Neuronal stem cell (in vitro differentiated cells): Measurements from ENCODE around the gene PLGLB1.
"Not testable (repeated sequence)": the region's sequence is repeated elsewhere in the genome, so short reads cannot be mapped to it uniquely, and the experiment has no call there.

Source experiments
- DNase-seq: peaks from one replicate; pipeline ENCODE4 v3.0.0-alpha.2; 2013; ENCODE audit warnings: low spot score
- H2AFZ ChIP-seq: one replicate; pipeline ENCODE4 v1.6.1; 2013; ENCODE audit warnings: mild to moderate bottlenecking, low read length, inconsistent platforms
- H2AK5ac ChIP-seq: 2 replicates; pipeline ENCODE4 v1.6.1; 2013; ENCODE audit warnings: low read depth, mild to moderate bottlenecking, inconsistent platforms, low read length, moderate library complexity, mixed read lengths
- H2BK120ac ChIP-seq: 2 replicates; pipeline ENCODE4 v1.6.1; 2013; ENCODE audit warnings: low read depth, mild to moderate bottlenecking, inconsistent platforms, low read length, moderate library complexity, mixed read lengths
- H2BK12ac ChIP-seq: one replicate; pipeline ENCODE4 v1.6.1; 2013; ENCODE audit warnings: low read length, inconsistent platforms
- H2BK15ac ChIP-seq: 2 replicates; pipeline ENCODE4 v1.6.1; 2013; ENCODE audit warnings: mild to moderate bottlenecking, low read length, inconsistent platforms, mixed read lengths
- H2BK5ac ChIP-seq: one replicate; pipeline ENCODE4 v1.6.1; 2013; ENCODE audit warnings: inconsistent platforms, mild to moderate bottlenecking, low read length, moderate library complexity
- H3K14ac ChIP-seq: one replicate; pipeline ENCODE4 v1.6.1; 2013; ENCODE audit warnings: low read length, inconsistent platforms
- H3K18ac ChIP-seq: 2 replicates; pipeline ENCODE4 v1.6.1; 2013; ENCODE audit warnings: low read length, inconsistent platforms
- H3K23ac ChIP-seq: 2 replicates; pipeline ENCODE4 v1.6.1; 2013; ENCODE audit warnings: low read depth, mild to moderate bottlenecking, mixed read lengths, low read length, inconsistent platforms; ENCODE audit not compliant: poor library complexity
- H3K27ac ChIP-seq: replicated peaks from 3 replicates; pipeline ENCODE4 v1.5.1; 2013; ENCODE audit warnings: low read length, inconsistent platforms
- H3K27me3 ChIP-seq, 3 experiments: 2 replicates each; pipeline ENCODE4 v1.6.1; 2013; ENCODE audit warnings: low read length in 3 of 3, mild to moderate bottlenecking in 2 of 3, inconsistent platforms in 1 of 3, low read depth in 1 of 3, mixed read lengths in 1 of 3, moderate library complexity in 1 of 3; ENCODE audit not compliant: control insufficient read depth in 3 of 3, insufficient read depth in 3 of 3
- H3K36me3 ChIP-seq, 2 donors: replicated peaks in 1 of 2; 2 replicates each; pipeline ENCODE4 v1.6.1; 2013; ENCODE audit warnings: low read length in 2 of 2; ENCODE audit not compliant: control insufficient read depth in 2 of 2, insufficient read depth in 2 of 2
- H3K4ac ChIP-seq: 2 replicates; pipeline ENCODE4 v1.6.1; 2013; ENCODE audit warnings: inconsistent platforms, mild to moderate bottlenecking, low read length, moderate library complexity
- H3K4me1 ChIP-seq, 2 donors: 1 replicate in 1 of 2; 2 replicates in 1 of 2; pipeline ENCODE4 v1.6.1; 2013; ENCODE audit warnings: low read length in 2 of 2, low read depth in 1 of 2; ENCODE audit not compliant: control insufficient read depth in 2 of 2, insufficient read depth in 1 of 2
- H3K4me2 ChIP-seq: one replicate; pipeline ENCODE4 v1.6.1; 2013; ENCODE audit warnings: mild to moderate bottlenecking, low read length, inconsistent platforms; ENCODE audit not compliant: insufficient read depth, poor library complexity, severe bottlenecking
- H3K4me3 ChIP-seq, 2 donors: 2 replicates each; pipeline ENCODE4 v1.5.1; 2013; ENCODE audit warnings: low read length in 2 of 2, mild to moderate bottlenecking in 2 of 2, inconsistent platforms in 1 of 2, moderate library complexity in 1 of 2
- H3K79me1 ChIP-seq: one replicate; pipeline ENCODE4 v1.6.1; 2013; ENCODE audit warnings: low read depth, mild to moderate bottlenecking, inconsistent platforms, low read length, moderate library complexity
- H3K9ac ChIP-seq: one replicate; pipeline ENCODE4 v1.6.1; 2013; ENCODE audit warnings: mild to moderate bottlenecking, low read depth, low read length, inconsistent platforms; ENCODE audit not compliant: poor library complexity
- H3K9me3 ChIP-seq, 2 donors: replicated peaks in 1 of 2; 2 replicates each; pipeline versions ENCODE3 to v1.6.1; 2013; ENCODE audit warnings: low read length in 2 of 2, mild to moderate bottlenecking in 2 of 2, inconsistent platforms in 1 of 2, low read depth in 1 of 2, mixed read lengths in 1 of 2, moderate library complexity in 1 of 2; ENCODE audit not compliant: control insufficient read depth in 2 of 2, insufficient read depth in 1 of 2
- H4K8ac ChIP-seq: one replicate; pipeline ENCODE4 v1.6.1; 2013; ENCODE audit warnings: low read depth, mild to moderate bottlenecking, inconsistent platforms, low read length, moderate library complexity
- H4K91ac ChIP-seq: one replicate; pipeline ENCODE4 v1.6.1; 2013; ENCODE audit warnings: low read length, low read depth, mild to moderate bottlenecking, inconsistent platforms; ENCODE audit not compliant: poor library complexity
- WGBS, 2 donors: extraction: QIAGEN DNeasy Blood & Tissue Kit; methylation state at CpG; one replicate each; pipeline ENCODE4 v1.1.7; 2013; ENCODE audit warnings: missing lambda C conversion rate in 2 of 2, mixed read lengths in 1 of 2; ENCODE audit not compliant: insufficient read length in 2 of 2, insufficient replicate concordance in 1 of 2; ENCODE audit errors: extremely low coverage in 2 of 2; 5-methylcytosine and 5-hydroxymethylcytosine counted together

The PLGLB1 gene

DNA sequence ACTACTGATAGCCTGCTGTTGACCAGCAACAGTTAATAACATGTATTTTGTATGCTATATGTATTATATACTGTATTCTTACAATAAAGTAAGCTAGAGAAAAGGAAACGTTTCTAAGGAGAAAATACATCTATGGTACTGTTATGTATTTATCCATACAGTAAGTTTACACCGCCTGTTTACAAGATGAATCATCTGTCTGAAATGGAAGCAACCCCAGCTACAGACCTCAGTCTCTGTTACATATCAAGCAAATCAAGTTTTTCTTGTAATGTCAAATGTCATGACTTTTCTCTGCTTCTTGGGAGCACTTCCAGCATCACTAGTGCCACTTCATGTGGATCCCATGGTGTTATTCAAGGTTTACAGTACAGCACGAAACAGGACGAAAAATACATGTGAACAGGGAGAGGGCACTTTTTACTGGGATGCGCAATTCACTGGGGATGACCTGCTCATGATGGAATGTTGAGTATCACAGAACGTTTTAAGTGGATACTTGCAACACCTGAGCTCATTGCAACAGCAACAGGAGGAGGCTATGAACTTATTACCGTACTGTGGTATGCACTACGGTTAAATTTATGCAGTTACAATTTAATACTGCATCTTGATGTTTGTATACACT lies 2.5 kb upstream of the PLGLB1 start:
- not testable (repeated sequence) for H3K9ac ChIP-seq, H2BK5ac ChIP-seq, H3K27ac ChIP-seq, H3K9me3 ChIP-seq, H3K14ac ChIP-seq, H4K91ac ChIP-seq, H3K4me2 ChIP-seq, H2AFZ ChIP-seq, H3K27me3 ChIP-seq, H3K18ac ChIP-seq, H2AK5ac ChIP-seq, H2BK15ac ChIP-seq, H4K8ac ChIP-seq, DNase-seq, H2BK12ac ChIP-seq, H3K4me1 ChIP-seq, H3K4me3 ChIP-seq, H2BK120ac ChIP-seq, H3K23ac ChIP-seq, H3K36me3 ChIP-seq, H3K79me1 ChIP-seq, H3K4ac ChIP-seq
- no CpG with 5 or more reads among the region's 8 CpGs for WGBS, 2 donors

DNA sequence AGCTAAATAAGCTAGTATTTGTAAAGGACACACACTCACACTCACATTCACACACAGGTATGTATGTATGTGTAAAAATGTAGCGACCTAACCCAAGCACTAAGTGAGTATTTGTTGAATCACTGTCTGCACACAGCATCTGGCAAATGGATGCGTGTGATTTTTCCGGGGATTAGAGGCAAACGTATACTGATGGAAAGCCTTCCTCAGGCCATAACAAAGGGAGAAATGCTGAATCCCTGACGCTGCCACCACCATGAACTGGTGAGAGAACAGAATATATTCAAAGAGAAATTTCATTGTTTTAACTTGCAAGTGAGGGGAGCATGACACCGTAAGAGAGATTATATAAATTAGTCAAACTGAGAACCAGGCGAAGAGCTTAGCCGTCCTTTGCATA lies 601 bp downstream of the PLGLB1 start:
- H2BK5ac ChIP-seq, DNase-seq, H3K23ac ChIP-seq, H2BK120ac ChIP-seq, H3K4me2 ChIP-seq, H2AK5ac ChIP-seq, H2AFZ ChIP-seq, H3K4me3 ChIP-seq, H3K9ac ChIP-seq, H3K4me1 ChIP-seq, H3K27ac ChIP-seq, H3K18ac ChIP-seq, H3K36me3 ChIP-seq, H3K9me3 ChIP-seq, H4K91ac ChIP-seq, H2BK15ac ChIP-seq, H3K14ac ChIP-seq, H2BK12ac ChIP-seq, H4K8ac ChIP-seq, H3K79me1 ChIP-seq, H3K27me3 ChIP-seq, H3K4ac ChIP-seq: not testable (repeated sequence)
- WGBS, 2 donors = no CpG with 5 or more reads among the region's 8 CpGs

DNA sequence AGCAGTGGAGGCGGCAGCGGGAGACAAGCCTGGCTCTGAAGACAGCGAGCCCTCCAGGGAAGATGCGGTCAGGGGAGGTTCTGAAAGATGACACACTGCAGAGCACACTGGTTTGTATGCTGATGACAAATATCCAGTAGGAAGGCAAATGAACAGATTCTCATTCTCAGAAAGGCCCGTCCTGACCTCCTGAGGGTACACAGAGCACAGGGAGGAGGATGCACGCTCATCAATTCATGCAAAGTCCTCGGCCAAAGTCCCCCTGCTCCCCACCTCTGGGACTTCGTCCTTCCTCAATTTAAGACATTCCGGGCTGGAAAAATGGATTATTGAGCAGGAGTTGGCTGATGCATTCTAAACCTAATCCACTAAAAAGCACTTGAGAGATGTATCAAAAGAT lies 2.6 kb downstream of the PLGLB1 start:
- H3K14ac ChIP-seq, H3K9me3 ChIP-seq, H3K4ac ChIP-seq, H3K27me3 ChIP-seq, H2BK15ac ChIP-seq, H2AK5ac ChIP-seq, H3K27ac ChIP-seq, H2BK120ac ChIP-seq, H2BK5ac ChIP-seq, H4K91ac ChIP-seq, H4K8ac ChIP-seq, H2BK12ac ChIP-seq, H2AFZ ChIP-seq, H3K4me1 ChIP-seq, H3K9ac ChIP-seq, DNase-seq, H3K18ac ChIP-seq, H3K23ac ChIP-seq, H3K4me3 ChIP-seq, H3K79me1 ChIP-seq, H3K36me3 ChIP-seq, H3K4me2 ChIP-seq: not testable (repeated sequence)
- no CpG with 5 or more reads among the region's 9 CpGs for WGBS, 2 donors

DNA sequence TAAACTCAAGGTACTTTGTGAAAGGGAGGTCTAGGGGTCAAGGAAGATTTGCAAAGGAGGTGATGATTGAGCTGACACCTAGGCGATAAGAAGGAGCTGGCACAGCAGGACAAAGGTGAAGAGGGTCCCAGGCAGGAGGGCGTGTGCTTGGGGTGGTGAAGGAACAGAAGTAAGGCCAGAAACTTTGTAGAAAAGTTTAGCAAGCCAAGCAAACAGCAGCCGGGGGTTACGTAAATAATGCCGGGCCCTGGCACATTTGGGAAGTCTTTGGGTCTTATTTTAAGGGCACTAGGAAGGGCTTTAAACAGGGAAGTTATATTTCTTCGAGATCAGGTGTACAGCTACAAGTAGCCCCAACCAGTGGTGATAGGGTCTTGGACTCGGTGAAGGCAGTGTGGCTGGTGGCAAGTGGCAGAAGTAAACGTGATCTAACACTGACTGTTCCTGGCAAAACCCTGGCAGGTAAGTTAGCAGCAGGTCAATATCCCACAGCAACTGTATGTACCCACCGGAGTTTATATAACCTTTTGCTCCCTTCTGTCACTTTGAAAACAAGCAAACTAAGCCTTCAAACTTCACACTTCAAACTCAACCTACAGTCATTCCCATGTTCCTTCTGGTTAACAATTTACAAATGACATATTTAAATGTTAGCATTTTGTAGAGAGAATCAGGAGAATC lies 7.0 kb downstream of the PLGLB1 start:
- H3K4me1 ChIP-seq, H3K27ac ChIP-seq, H2AK5ac ChIP-seq, H3K4me3 ChIP-seq, H3K23ac ChIP-seq, H4K91ac ChIP-seq, H3K79me1 ChIP-seq, H4K8ac ChIP-seq, H2BK15ac ChIP-seq, H3K4me2 ChIP-seq, H3K9me3 ChIP-seq, H3K14ac ChIP-seq, DNase-seq, H3K36me3 ChIP-seq, H3K4ac ChIP-seq, H2AFZ ChIP-seq, H3K9ac ChIP-seq, H3K27me3 ChIP-seq, H2BK5ac ChIP-seq, H2BK120ac ChIP-seq, H2BK12ac ChIP-seq, H3K18ac ChIP-seq: not testable (repeated sequence)
- WGBS, 2 donors = no CpG with 5 or more reads among the region's 9 CpGs
